ENCODE results near the gene HPF1.

DNA sequence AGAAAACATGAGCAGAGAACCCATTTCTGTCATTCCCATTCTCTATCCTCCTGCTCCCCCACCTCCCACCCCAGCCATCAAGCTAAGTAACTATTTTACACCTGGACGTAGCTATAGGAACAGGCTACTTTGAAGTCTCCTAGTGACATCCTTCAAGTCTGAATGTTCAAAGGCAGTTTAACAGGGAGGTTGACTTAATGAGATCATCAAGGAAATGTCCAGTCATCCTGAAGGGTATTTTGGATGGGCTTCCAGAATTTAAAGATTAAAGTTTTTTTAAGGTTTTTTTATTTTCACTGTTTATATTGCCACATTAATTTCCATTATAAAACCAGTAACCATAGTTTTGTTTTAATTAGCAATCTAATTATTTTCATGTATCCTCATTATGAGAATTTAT lies 41.1 kb downstream of the HPF1 start:
- TF ChIP-seq, protein P1, sequence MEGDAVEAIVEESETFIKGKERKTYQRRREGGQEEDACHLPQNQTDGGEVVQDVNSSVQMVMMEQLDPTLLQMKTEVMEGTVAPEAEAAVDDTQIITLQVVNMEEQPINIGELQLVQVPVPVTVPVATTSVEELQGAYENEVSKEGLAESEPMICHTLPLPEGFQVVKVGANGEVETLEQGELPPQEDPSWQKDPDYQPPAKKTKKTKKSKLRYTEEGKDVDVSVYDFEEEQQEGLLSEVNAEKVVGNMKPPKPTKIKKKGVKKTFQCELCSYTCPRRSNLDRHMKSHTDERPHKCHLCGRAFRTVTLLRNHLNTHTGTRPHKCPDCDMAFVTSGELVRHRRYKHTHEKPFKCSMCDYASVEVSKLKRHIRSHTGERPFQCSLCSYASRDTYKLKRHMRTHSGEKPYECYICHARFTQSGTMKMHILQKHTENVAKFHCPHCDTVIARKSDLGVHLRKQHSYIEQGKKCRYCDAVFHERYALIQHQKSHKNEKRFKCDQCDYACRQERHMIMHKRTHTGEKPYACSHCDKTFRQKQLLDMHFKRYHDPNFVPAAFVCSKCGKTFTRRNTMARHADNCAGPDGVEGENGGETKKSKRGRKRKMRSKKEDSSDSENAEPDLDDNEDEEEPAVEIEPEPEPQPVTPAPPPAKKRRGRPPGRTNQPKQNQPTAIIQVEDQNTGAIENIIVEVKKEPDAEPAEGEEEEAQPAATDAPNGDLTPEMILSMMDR (conservative IDR thresholded peaks at IDR 0.05): no peak
- no peak for TF ChIP-seq EZH2 (IDR thresholded peaks at IDR 0.05; ENCODE audit: low read depth)

Data from PC-9 (cell line).